SIG-M5 treated with dmso at 0.1 percent for 504 hours (cell line): ENCODE results near the gene ENTREP1.

ENCODE experiments used
- DNase-seq: peaks from one replicate; lab custom pipeline; 2025; ENCODE audit not compliant: unreplicated experiment; lab: John Stamatoyannopoulos, UW

ENTREP1 gene

DNA sequence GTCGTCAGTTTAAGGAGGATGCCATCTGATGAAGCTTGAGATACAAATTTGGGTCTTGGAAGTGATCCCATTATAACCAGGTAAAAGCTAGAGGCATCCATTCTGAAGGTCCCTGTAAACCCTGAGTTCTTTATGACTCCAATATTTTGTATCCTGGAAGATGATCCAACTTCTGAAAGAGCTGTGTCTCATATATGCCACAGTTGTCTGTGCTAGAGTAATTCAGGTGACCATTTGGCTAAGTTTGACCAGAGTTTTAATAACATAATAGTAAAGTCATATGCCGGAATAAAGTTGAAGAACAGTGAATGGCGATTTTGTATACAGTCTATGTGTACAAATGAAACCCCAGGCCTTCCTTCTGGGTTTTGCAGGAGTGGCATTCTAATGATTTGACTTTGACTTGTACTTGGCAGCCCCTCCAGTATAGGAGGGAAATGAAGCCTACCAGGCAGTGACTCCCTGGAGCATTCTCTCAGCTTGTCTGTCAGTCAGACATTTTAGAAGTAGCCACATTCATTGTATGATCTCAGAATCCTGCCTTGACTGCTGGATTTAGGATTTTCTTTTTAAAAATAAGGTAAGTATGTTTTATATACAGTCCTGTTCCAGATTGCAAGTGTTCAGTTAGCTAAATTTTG, 39.6 kb downstream of the ENTREP1 start:
- no peak for DNase-seq

DNA sequence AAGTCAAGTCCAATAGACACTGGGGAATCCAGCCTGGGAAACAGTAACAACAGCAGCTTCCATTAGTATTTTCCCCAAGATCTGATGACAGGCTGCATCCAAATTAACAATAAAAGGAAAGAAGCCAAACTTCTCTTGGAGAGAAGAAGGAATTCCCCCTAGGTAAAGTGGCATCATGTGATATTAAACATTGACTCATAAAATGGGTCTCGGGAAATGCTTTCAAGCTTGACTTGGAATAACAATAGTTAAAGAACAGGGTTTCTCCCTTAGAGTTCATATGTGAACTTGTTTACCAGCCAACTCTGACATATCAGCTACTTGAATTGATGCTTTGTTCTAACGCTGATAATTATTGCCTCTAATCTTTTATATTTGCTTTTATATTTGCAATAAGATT, 45.4 kb downstream of the ENTREP1 start:
- no peak for DNase-seq

DNA sequence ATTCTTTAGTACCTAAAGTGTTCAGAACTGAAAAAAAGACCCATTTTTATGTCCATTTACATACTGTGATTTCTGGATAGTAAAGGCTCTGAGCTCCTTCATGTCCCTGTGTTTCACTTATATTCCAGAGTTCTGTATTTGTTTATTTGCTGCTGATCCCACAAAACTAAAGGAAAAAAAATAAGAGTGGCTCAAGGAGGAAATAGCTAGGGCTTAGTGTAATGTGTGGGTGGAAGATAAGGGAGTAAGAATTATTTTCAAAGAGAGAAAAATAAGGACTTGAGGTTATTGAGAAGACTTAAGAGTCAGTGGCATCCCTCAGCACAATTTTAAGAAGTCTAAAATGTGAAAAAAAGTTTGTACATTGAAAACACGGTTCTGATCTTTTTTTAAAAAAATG, 46.0 kb downstream of the ENTREP1 start:
- DNase-seq = no peak

DNA sequence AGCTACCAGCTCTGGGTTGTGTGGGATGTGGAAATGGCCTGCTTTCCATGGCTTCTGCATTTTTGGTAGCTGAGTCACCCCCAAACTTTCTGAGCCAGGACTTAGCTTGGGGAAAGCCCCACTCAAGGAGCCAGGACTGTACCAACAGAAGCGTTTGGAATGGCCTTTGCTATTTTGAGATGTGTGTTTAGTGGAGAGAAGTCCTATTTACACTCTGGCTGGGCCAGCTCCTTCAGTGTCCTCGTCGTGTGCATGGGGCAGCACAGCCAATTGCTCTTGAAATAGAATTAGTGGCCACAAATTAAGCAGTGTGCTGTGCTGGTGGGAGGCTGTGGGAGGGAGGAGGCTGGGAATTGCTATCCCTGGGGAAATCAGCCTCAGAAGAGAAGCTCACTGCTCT, 51.6 kb downstream of the ENTREP1 start:
- DNase-seq = no peak

DNA sequence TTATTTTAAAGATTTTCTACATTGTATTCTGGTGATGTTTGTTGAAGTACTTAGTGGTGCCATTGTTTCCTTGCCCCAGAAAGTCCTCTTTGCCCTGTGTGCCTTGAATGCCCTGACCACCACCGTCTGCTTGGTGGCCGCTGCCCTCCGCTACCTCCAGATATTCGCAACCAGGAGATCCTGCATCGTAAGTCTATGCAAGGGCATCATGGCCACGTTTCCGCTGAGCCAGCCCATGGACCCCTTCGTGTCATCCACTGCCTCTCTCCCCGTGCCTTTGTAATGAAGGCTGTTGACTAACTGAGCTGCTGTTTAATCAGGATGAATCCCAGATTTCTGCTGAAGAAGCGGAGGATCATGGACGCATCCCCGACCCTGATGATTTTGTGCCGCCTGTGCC, 52.3 kb downstream of the ENTREP1 start:
- DNase-seq = no peak

DNA sequence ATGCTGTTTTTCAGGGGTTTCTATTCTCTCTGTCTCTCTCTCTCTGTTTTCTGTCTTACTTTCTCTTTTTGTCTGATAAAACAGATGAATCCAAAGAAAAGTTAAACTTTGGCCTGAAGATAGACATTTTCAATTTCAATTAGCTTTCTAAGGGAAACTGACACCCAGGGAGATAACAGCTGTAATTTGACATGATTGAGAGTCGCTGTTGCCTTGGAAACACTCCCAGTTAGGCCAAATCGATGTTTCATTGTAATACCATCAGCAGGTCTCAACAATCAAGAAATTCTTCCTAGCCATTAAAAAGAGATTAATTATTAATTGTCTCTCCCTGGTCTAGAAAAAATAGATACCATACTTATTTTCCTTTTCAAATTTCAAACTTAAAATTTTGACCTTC, 53.0 kb downstream of the ENTREP1 start:
- no peak for DNase-seq

DNA sequence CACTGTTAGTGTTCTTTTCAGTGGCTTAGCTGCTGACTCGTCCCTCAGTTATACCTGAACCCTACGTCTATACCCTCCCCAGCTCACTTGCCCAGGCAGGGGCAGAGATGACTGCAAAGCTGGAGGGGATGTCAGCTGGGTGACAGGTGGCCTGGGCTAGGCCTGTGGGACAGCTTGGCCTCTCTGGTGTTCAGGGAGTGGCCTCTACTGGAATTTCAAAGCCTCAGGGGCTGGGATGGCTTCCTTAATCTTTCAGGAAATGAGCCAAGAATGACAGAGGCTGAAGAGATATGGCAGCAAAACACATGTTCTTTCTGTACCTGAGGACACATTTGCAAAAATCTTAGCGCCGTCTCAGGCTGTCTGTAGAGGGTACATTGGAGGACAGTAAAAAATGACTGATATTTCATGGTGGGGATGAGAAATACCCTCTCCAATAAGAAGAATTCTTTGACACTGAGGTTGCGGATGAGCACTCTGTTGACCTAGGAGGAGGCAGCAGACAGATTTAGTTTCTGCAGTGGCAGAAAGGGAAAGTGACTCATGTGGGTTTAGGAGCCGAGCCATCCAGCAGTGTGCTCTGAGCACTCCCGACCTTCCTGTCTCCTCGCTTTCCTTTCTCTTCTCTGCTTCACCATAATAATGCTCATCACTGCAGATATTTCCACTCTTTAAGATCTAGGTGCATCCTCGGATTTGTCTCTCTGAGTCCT, 54.4 kb downstream of the ENTREP1 start:
- no peak for DNase-seq

DNA sequence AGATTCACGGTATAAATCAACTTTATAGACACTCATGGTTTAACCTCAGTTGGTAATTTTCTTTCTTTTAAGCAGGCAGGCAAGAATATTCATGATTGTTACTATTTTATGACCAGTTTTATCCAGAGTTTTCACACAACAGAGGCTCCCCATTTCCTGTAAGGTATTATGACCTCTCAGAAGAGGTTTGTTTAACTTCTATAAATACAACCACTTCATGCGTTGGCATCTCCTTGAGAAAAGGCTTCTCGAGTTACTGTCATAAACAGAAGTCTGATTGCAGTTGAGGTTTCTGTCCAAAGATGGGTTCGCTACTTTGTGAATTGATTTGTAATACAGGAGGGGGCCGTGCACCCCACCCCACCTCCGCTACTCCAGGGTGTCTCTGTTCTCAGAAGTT, 55.3 kb downstream of the ENTREP1 start:
- no peak for DNase-seq

DNA sequence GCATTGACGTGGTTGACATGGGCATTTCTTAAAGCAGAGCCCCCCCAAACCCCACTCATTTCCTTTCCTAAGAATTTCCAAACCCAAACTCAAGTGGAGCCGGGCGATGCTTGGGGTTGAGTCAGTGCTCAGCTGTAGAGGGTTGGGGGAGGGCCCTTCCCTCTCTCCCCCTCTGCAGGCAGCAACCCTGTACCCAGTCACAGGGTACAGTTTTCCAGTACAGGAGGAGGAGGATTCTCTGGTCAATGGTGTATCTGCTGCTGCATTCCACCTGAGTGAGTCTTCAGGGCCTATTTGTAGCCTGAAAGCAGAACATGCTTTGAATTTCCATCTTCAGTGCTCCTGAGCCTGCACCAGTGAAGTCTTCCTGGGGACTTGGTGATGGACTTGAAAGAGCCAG, 55.8 kb downstream of the ENTREP1 start:
- DNase-seq = no peak

DNA sequence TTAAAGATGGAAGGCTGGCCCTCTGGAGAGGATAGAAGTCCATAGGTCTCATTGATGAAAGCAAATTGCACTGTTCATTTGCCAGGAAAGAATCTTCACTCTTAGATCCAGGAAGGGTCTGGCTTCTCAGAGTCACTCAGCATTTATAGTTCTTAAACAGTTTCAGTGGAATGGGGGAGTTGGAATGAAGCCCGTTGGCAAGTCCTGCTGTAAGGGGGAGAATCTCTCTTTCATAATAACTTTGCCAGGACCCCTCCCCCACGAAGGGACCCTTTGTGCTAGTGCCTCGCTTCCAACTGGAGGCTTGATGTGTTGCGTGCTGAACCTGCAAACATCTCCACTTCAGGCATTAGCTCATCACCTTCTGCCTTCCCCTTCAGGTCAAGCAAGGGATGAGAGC, 57.1 kb downstream of the ENTREP1 start:
- DNase-seq = no peak

DNA sequence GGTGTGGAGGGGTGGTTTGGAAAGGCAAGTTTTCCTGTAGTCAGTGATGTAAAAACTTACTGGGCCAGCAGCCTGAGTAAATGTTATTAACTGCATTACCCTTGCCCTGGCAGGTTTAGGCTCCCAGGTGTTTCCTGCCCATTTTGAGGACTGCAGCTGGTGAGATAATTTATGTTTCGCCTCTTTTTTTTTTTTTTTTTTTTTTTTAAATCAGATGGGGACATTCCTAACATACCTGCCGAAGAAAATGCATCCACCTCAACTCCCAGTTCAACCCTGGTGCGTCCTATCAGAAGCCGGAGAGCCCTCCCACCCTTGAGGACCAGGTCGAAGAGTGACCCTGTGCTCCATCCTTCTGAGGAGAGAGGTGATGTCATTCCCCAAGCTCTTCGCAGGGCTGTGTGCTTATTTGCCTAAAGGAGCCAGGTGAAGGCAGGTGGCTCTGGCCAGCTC, 60.6 kb downstream of the ENTREP1 start:
- DNase-seq = peak; percentile 4

DNA sequence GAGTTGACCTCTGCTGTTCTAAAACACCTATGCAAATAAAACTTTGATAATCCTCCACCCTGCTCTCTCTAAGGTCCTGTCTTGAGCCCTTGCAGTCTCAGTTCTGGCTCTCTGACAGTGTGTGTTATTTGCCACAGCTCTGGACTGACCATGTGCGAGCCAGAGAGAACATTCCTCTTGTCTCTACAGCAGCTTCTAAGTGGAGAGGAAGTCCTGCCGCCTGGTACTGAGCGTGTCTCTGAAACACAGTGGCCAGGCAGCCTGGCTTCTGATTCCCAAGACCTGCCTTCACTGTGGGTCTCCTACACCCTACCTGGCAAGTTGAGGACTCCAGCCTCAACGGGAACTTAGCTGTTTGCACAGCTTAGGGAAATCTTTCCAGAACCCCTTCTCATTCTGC, 61.6 kb downstream of the ENTREP1 start:
- no peak for DNase-seq

DNA sequence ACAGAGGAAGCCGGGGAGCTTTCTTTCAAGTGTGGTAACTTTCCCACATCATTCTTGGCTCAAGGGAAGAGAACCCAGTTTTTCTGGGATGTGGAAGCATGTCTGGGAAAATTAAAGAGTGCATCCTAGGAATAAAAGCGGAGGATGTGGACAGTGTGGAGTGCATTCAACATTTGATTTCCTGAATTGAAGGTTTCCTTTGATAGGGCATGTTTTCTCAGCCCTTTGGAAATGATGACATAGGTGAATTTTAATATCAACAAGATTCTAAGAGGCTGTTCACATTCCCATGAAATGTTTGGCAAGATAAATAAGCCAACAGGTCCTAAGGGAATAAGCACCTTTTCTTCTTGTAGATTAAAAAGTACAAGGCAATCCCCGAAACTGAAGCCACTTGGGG, 63.6 kb downstream of the ENTREP1 start:
- DNase-seq = no peak

DNA sequence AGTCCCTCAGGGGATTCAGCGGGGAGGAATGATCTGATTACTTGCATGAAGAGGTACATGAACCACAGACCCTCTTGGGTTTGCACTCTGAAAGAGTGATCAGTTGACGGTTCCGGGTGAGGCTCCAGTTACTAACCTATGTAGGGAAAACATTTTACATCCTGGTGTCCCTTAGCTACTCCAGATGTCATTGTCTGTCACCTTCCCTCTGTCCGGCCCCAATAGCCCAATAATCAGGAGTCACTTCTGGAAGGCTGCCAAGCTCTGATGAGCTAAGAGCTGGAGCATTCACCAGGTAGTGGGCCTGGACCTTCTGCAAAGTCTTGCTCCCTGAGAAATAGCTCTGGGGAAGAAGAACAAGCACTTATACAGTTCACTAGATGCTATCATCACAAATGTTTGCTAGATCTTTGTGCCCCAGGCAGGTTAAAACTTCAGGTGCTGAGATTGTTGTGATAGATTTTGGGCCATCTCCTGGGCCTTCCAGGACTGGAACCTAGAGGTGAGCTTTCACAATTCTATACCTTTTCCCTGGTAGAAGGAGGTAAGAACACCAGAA, 64.5 kb downstream of the ENTREP1 start:
- DNase-seq = peak; percentile 4

DNA sequence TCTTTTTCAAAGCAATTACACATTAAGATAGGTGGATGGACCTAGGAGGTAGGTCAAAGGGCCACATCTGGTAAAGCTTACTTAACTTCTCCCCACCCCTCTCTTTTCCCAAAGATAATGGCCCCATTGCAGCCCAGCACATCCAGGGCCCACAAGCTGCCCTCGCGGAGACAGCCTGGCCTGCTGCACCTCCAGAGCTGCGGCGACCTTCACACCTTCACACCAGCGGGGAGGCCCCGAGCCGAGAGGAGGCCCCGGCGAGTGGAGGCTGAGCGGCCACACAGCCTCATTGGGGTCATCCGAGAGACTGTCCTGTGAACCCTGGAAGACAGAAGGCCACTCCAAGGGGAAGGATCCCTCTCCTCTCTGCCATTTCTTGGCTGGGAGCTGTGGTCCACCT, 66.5 kb downstream of the ENTREP1 start:
- no peak for DNase-seq

DNA sequence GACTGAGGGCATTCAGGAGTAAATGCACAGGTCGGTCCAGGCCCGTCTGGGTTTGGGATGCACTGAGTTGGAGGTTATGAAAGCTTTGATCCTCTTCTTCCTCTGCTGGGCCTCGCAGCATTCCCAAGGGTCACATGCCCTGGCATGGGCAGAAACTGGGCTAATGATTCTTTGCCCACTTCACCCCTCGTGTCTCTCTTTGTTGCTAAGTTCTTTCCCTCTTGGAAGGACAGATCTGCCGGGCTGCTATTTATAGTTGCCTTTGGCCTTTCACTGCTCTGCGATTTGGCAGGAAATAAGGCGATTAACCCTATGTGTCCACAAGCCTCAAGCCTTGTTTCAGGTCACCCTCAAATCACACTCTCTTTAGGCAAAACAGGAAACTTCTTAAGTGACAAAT, 66.9 kb downstream of the ENTREP1 start:
- no peak for DNase-seq

DNA sequence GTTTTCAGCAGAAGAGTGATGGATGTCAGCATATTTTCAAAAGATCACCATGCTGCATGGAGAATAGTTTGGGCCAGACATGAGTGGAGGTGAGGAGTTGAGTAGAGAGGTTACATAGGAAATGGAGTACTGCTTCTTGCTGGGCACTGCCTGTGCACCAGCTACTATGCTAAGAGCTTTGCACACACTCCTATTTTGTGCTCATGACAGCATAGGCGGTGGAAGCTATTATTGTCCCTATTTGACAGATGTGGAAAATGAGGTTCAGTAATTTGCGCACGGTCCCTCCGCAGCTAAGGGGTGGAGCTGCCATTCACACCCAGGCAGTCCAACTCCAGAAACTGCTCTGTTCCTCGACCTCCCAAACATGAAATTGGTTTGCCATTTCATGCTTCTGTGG, 67.8 kb downstream of the ENTREP1 start:
- no peak for DNase-seq

DNA sequence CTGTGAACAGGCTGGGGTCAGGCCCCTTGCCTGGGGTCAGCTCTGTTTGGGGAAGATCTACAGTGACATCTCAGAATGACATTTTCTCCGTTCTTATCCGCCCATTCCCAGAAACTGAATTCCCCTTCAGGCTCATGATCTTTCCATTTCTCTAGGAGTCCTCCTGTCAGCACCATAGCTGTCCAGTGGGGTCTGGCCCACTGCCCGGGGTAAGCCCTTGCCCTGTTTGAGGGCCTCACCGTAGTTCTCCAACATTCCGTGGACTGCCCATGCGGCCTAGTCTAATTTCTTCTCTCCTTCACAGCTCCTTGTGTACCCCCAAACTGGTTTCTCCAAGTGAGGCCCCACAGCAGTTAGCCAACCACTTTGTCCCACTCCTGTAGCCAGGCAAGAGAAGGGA, 68.4 kb downstream of the ENTREP1 start:
- no peak for DNase-seq

DNA sequence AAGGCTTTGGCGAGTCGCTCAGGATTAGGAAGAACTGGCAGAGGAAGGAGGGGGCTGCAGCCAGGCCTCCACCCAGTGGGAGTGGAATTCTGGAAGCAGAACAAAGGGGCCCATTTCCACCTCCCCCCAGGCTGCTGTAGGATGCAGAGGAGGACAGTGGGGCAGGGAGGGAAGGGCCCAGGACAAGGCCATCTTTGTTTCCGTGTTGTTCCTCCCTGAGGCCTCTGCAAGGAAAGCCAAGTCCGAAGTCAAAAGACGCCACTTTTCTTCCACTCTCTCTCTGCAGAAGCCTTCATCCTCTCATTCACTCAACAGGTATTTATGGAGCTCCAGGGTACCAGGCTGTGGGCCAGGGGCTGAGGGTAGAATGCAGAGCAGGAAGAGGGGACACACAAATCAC, 70.7 kb downstream of the ENTREP1 start:
- no peak for DNase-seq

DNA sequence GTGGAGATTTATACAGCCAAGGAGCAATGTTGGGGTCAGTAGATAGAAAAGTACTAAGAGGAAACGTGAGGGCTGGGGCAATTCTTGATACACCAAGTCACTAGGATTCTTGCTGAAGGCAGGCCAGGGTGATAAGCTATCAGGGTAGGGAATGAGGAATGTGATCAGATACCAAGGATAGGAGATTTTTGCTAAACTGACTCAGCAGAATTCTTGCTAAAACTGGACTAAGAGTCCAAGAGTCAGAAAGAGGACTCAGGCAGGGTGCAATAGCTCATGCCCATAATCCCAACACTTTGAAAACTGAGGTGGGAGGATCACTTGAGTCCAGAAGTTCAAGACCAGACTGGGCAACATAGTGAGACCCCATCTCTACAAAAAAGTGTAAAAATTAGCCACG, 71.7 kb downstream of the ENTREP1 start:
- DNase-seq = no peak

DNA sequence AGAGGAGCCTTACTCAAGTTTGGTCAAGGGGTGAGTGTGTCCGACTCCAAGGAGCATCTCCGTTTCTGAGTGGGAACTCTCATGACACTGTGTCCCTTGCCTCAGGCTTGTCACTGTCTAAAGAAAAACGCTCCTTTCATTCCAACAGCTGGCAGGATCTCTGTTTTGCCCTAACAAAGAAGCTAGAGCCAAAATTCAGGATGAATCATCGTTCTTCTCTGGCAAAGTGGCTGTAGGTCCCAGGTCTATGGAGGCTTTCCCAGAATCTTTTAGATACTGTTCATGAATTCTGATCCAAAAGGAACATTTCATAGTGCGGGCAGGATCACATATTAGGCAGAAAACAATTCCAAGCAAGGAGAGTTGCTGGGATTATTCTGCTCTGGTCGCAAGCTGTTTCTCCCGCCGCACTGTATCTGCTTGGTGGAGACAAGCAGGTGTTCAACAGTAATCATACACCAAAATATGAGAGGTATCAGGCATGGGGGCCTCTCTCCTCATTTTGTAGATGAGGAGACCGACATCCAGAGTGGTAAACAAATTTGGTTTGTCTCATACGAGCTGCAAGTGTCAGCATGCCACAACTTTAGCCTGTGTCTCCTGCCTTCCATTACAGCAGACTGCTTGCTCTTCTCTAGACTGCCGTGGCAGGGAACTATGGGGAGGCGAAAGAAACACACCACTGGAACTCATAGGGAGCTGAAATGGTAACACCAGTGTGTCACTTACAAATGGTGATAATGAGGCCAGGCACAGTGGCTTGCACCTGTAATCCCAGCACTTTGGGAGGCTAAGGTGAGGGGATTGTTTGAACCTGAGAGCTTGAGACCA, 72.6 kb downstream of the ENTREP1 start:
- DNase-seq = no peak

DNA sequence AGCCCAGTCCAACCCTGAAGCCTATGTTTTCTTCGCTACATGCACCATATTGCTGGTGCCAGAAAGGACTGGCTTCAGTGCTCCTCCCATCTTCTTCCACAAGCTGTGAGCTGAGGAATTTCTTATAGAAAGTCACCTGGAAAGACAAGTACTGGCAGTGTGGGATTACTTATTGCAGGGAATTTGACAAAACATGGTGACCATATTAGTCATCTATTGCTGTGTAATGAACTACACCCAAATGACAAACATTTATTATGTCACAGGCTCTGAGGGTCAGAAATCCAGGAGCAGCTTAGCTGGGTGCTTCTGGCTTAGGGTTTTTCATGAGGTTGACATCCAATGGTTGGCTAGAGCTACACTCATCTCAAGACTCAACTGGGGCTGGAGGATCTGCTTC, 75.5 kb downstream of the ENTREP1 start:
- DNase-seq = no peak
